H7 (cell line): ENCODE results near the gene MRPL49. TPM values are rescaled to one million over a fixed set of nuclear protein-coding genes. Genes with fewer than 3 reads are reported as not detected.
"Not testable (repeated sequence)": the region's sequence is repeated elsewhere in the genome, so short reads cannot be mapped to it uniquely, and the experiment has no call there.

ENCODE experiments used
- DNase-seq: peaks from one replicate; pipeline ENCODE4 v3.0.0; 2012
- H3K27me3 ChIP-seq: 2 replicates; pipeline ENCODE4 v1.6.0; 2011; ENCODE audit warnings: mild to moderate bottlenecking, low read length; ENCODE audit not compliant: control insufficient read depth, insufficient read depth
- H3K36me3 ChIP-seq: replicated peaks from 2 replicates; pipeline ENCODE4 v1.5.1; 2011; ENCODE audit warnings: low read length; ENCODE audit not compliant: control insufficient read depth, insufficient read depth
- H3K4me3 ChIP-seq: 2 replicates; pipeline ENCODE4 v1.5.1; 2011; ENCODE audit warnings: low read depth, mild to moderate bottlenecking, control low read depth, low read length, moderate library complexity; ENCODE audit not compliant: insufficient read depth
- total RNA-seq: library from RNA; depleted of rRNA; stranded (reverse); fragments of >200 nt; shearing (Covaris generic); gene quantifications from 2 replicates; pipeline ENCODE4 v1.2.3, GENCODE V29; 2014

MRPL49 gene
- total RNA-seq, 1 experiment from 2014 or later, result 89.9 TPM

- Histone ChIP-seq H3K4me3 (no peak overlapping the region), H3K36me3 (peaks cover 34% of the 10 kb centered on the region), H3K27me3 (no peaks in the 10 kb centered on the region)
- no peak for DNase-seq
These were observed 9.7 kb downstream of the MRPL49 start for GRCh38 chr11:65131895-65132237.

- Histone ChIP-seq H3K36me3 (peaks cover 34% of the 10 kb centered on the region), H3K4me3 (no peak overlapping the region), H3K27me3 (no peaks in the 10 kb centered on the region)
- DNase-seq, result no peak
These were observed 10.3 kb downstream of the MRPL49 start for GRCh38 chr11:65132238-65132987.

GRCh38 chr11:65132988-65133700 lies 11.0 kb downstream of the MRPL49 start:
- DNase-seq, result peak; percentile 91
- Histone ChIP-seq H3K27me3 (no peaks in the 10 kb centered on the region), H3K4me3 (peak overlapping the region; percentile 96), H3K36me3 (peaks cover 29% of the 10 kb centered on the region)

GRCh38 chr11:65133724-65134123 lies 11.6 kb downstream of the MRPL49 start:
- peaks cover 27% of the 10 kb centered on the region for H3K36me3 ChIP-seq
- no peaks in the 10 kb centered on the region for H3K27me3 ChIP-seq
- H3K4me3 ChIP-seq, result peak overlapping the region; percentile 96
- DNase-seq, result no peak

GRCh38 chr11:65134240-65134951 lies 12.3 kb downstream of the MRPL49 start, which contains the start of gene SYVN1:
Gene SYVN1 (minus strand): TSS chr11:65134519. CDS start chr11:65133601, 918 bp downstream.
- no peaks in the 10 kb centered on the region for H3K27me3 ChIP-seq
- peak within 1 kb of the TSS; percentile 96 for H3K4me3 ChIP-seq
- DNase-seq, result peak; percentile 97
- peaks cover 23% of the 10 kb centered on the region for H3K36me3 ChIP-seq

GRCh38 chr11:65134952-65135632 lies 13.0 kb downstream of the MRPL49 start:
- DNase-seq, result peak; percentile 98
- H3K4me3 ChIP-seq, result peak overlapping the region; percentile 96
- H3K27me3 ChIP-seq, result peaks cover 1% of the 10 kb centered on the region
- H3K36me3 ChIP-seq, result peaks cover 18% of the 10 kb centered on the region

- H3K36me3 ChIP-seq, result peaks cover 18% of the 10 kb centered on the region
- H3K4me3 ChIP-seq, result peak overlapping the region; percentile 40
- no peak for DNase-seq
- H3K27me3 ChIP-seq, result peaks cover 2% of the 10 kb centered on the region
These were observed 13.6 kb downstream of the MRPL49 start for GRCh38 chr11:65135633-65136145.

GRCh38 chr11:65136515-65137096 lies 14.5 kb downstream of the MRPL49 start:
- Histone ChIP-seq H3K36me3 (peaks cover 11% of the 10 kb centered on the region), H3K4me3 (no peak overlapping the region), H3K27me3 (peaks cover 2% of the 10 kb centered on the region)
- DNase-seq, result no peak

- Histone ChIP-seq H3K36me3 (no peaks in the 10 kb centered on the region), H3K27me3 (peaks cover 2% of the 10 kb centered on the region), H3K4me3 (no peak overlapping the region)
- no peak for DNase-seq
These were observed 19.9 kb downstream of the MRPL49 start for GRCh38 chr11:65141896-65142494.

GRCh38 chr11:65147352-65148075 lies 25.4 kb downstream of the MRPL49 start:
- H3K27me3 ChIP-seq, result no peaks in the 10 kb centered on the region
- H3K4me3 ChIP-seq, result no peak overlapping the region
- H3K36me3 ChIP-seq, result no peaks in the 10 kb centered on the region
- no peak for DNase-seq

GRCh38 chr11:65148657-65149056 lies 26.5 kb downstream of the MRPL49 start:
- Histone ChIP-seq H3K4me3 (no peak overlapping the region), H3K27me3 (no peaks in the 10 kb centered on the region), H3K36me3 (no peaks in the 10 kb centered on the region)
- DNase-seq, result no peak

- not testable (repeated sequence) for H3K4me3 ChIP-seq, H3K27me3 ChIP-seq, DNase-seq, H3K36me3 ChIP-seq
These were observed 28.0 kb downstream of the MRPL49 start for GRCh38 chr11:65150131-65150508.
